ENCODE data around the gene PRKAG2.

PRKAG2 gene

GRCh38 chr7:151866028-151866427 is 10.9 kb downstream of the PRKAG2 start:
- no peak for DNase-seq (ENCODE audit: low read depth)

GRCh38 chr7:151865070-151865670 is 11.7 kb downstream of the PRKAG2 start:
- no peak for DNase-seq (ENCODE audit: low read depth)

- no peak for DNase-seq (ENCODE audit: low read depth)
Observed at GRCh38 chr7:151864561-151864960, 12.4 kb downstream of the PRKAG2 start.

- no peak for DNase-seq (ENCODE audit: low read depth)
Observed at GRCh38 chr7:151864081-151864480, 12.8 kb downstream of the PRKAG2 start.

- no peak for DNase-seq (ENCODE audit: low read depth)
Observed at GRCh38 chr7:151863386-151864079, 13.4 kb downstream of the PRKAG2 start.

GRCh38 chr7:151862606-151863381 is 14.1 kb downstream of the PRKAG2 start:
- no peak for DNase-seq (ENCODE audit: low read depth)

GRCh38 chr7:151861881-151862280 is 15.0 kb downstream of the PRKAG2 start:
- no peak for DNase-seq (ENCODE audit: low read depth)

- no peak for DNase-seq (ENCODE audit: low read depth)
Observed at GRCh38 chr7:151860771-151861170, 16.1 kb downstream of the PRKAG2 start.

- no peak for DNase-seq (ENCODE audit: low read depth)
Observed at GRCh38 chr7:151859948-151860685, 16.8 kb downstream of the PRKAG2 start.

- DNase-seq (ENCODE audit: low read depth), result no peak
Observed at GRCh38 chr7:151859111-151859947, 17.6 kb downstream of the PRKAG2 start.

GRCh38 chr7:151858456-151858855 is 18.5 kb downstream of the PRKAG2 start:
- DNase-seq (ENCODE audit: low read depth), result no peak

- no peak for DNase-seq (ENCODE audit: low read depth)
Observed at GRCh38 chr7:151857866-151858450, 19.0 kb downstream of the PRKAG2 start.

- DNase-seq (ENCODE audit: low read depth), result no peak
Observed at GRCh38 chr7:151857412-151857811, 19.5 kb downstream of the PRKAG2 start.

- no peak for DNase-seq (ENCODE audit: low read depth)
Observed at GRCh38 chr7:151856516-151856915, 20.4 kb downstream of the PRKAG2 start.

GRCh38 chr7:151856098-151856497 is 20.8 kb downstream of the PRKAG2 start:
- no peak for DNase-seq (ENCODE audit: low read depth)

- DNase-seq (ENCODE audit: low read depth), result no peak
Observed at GRCh38 chr7:151854720-151855071, 22.2 kb downstream of the PRKAG2 start.

- no peak for DNase-seq (ENCODE audit: low read depth)
Observed at GRCh38 chr7:151853896-151854719, 22.8 kb downstream of the PRKAG2 start.

GRCh38 chr7:151852486-151853396 is 24.2 kb downstream of the PRKAG2 start:
- DNase-seq (ENCODE audit: low read depth), result no peak

GRCh38 chr7:151851782-151852181 is 25.1 kb downstream of the PRKAG2 start:
- no peak for DNase-seq (ENCODE audit: low read depth)

Data from GM04504 (cell line).